Keratinocyte (primary cell): Measurements from ENCODE around the gene DDX27. TPM values are rescaled to one million over a fixed set of nuclear protein-coding genes. Genes with fewer than 3 reads are reported as not detected.

Experiments used
- DNase-seq: peaks from one replicate; pipeline ENCODE4 v3.0.0-alpha.2; 2011; ENCODE audit warnings: low read depth, missing footprints, low spot score
- FAIRE-seq: peaks from 2 replicates; lab custom pipeline; 2011; peaks lifted over from hg19 to GRCh38; lab: Jason Lieb, UNC
- H2AFZ ChIP-seq: 2 replicates; pipeline ENCODE4 v1.6.0; 2012; ENCODE audit warnings: low read length, control low read depth, inconsistent platforms; ENCODE audit not compliant: control insufficient read depth
- H3K27ac ChIP-seq: 2 replicates; pipeline ENCODE4 v1.5.1; 2011; ENCODE audit warnings: low read length; ENCODE audit not compliant: control insufficient read depth, insufficient read depth
- H3K27me3 ChIP-seq: 3 replicates; pipeline ENCODE4 v1.6.0; 2011; ENCODE audit warnings: low read length; ENCODE audit not compliant: control insufficient read depth, insufficient read depth; ENCODE audit errors: extremely low read depth
- H3K36me3 ChIP-seq, 2 experiments: 2 replicates in 1 of 2; 3 replicates in 1 of 2; pipeline ENCODE4 v1.5.1; 2011; ENCODE audit warnings: low read length in 2 of 2, mild to moderate bottlenecking in 1 of 2; ENCODE audit not compliant: control insufficient read depth in 2 of 2, insufficient read depth in 2 of 2; ENCODE audit errors: extremely low read depth in 1 of 2
- H3K4me1 ChIP-seq: 3 replicates; pipeline ENCODE4 v1.5.1; 2011; ENCODE audit warnings: low read length; ENCODE audit not compliant: control insufficient read depth, insufficient read depth; ENCODE audit errors: extremely low read depth
- H3K4me2 ChIP-seq: 3 replicates; pipeline ENCODE4 v1.6.0; 2011; ENCODE audit warnings: low read depth, low read length; ENCODE audit not compliant: control insufficient read depth, insufficient read depth; ENCODE audit errors: extremely low read depth
- H3K4me3 ChIP-seq, 3 experiments: fragments of 200-600 bp in 1 of 3; sonication (generic) in 1 of 3; 2 replicates in 2 of 3; 3 replicates in 1 of 3; pipeline ENCODE4 v1.5.1; 2011 to 2016; ENCODE audit warnings: low read length in 3 of 3, mild to moderate bottlenecking in 3 of 3, control low read depth in 2 of 3, inconsistent platforms in 1 of 3, low read depth in 1 of 3, mixed read lengths in 1 of 3, mixed run types in 1 of 3, moderate library complexity in 1 of 3; ENCODE audit not compliant: control insufficient read depth in 2 of 3, insufficient read depth in 2 of 3; ENCODE audit errors: extremely low read depth in 1 of 3
- H3K79me2 ChIP-seq: 2 replicates; pipeline ENCODE4 v1.6.0; 2012; ENCODE audit warnings: low read length; ENCODE audit not compliant: control insufficient read depth, insufficient read depth
- H3K9ac ChIP-seq: 3 replicates; pipeline ENCODE4 v1.6.0; 2011; ENCODE audit warnings: low read length; ENCODE audit not compliant: control insufficient read depth, insufficient read depth; ENCODE audit errors: extremely low read depth
- H3K9me1 ChIP-seq: 3 replicates; pipeline ENCODE4 v1.6.0; 2011; ENCODE audit warnings: low read length; ENCODE audit not compliant: control insufficient read depth, insufficient read depth; ENCODE audit errors: extremely low read depth
- H3K9me3 ChIP-seq: 2 replicates; pipeline ENCODE4 v1.5.1; 2012; ENCODE audit warnings: low read depth, low read length; ENCODE audit not compliant: control insufficient read depth
- H4K20me1 ChIP-seq: 3 replicates; pipeline ENCODE4 v1.6.0; 2011; ENCODE audit warnings: low read length; ENCODE audit not compliant: control insufficient read depth, insufficient read depth; ENCODE audit errors: extremely low read depth
- EZH2 ChIP-seq: IDR thresholded peaks from one replicate; pipeline ENCODE4 v1.6.1; 2012; ENCODE audit warnings: inconsistent platforms, mild to moderate bottlenecking, low read length, moderate library complexity
- dilution Hi-C: fragments of 300-500 bp; cut with MboI; formaldehyde crosslinking; loops from one replicate; pipeline ENCODE4 v1.7.0; 2020; ENCODE audit warnings: low sequenced_read_pairs; ENCODE audit not compliant: extremely low pct_ligation_motif_present
- polyA plus RNA-seq, 5 experiments: library from polyadenylated mRNA; depleted of rRNA in 3 of 5; stranded (reverse) in 3 of 5; stranded (forward) in 1 of 5; unstranded in 1 of 5; fragments of >200 nt; gene quantifications; 1 replicate in 1 of 5; 2 replicates in 3 of 5; 3 replicates in 1 of 5; pipeline versions ENCODE4 v1.2.1 to v1.2.3, GENCODE V29; 2011 to 2012; ENCODE audit warnings: missing spikeins in 2 of 5, low read depth in 1 of 5, low replicate concordance in 1 of 5
- TF ChIP-seq, protein P1 (sequence below), 3 experiments: IDR thresholded peaks in 1 of 3; conservative IDR thresholded peaks in 1 of 3; optimal IDR thresholded peaks in 1 of 3; 2 replicates in 2 of 3; 3 replicates in 1 of 3; pipeline versions ENCODE3 to v1.5.1; 2011; ENCODE audit warnings: low read length in 3 of 3, mild to moderate bottlenecking in 3 of 3, moderate library complexity in 2 of 3, control low read depth in 1 of 3, inconsistent platforms in 1 of 3; ENCODE audit not compliant: insufficient read depth in 2 of 3; ENCODE audit errors: extremely low read depth in 1 of 3

Gene DDX27
- polyA plus RNA-seq, 1 donor (not counting 4 experiments of a cell fraction or from before 2014, with no cell fraction given), result 34.5 TPM

GRCh38 chr20:49268600-49269365 lies 49.6 kb downstream of the DDX27 start:
- Histone ChIP-seq H3K9me1 (peaks cover 4% of the 10 kb centered on the region), H4K20me1 (peaks cover 27% of the 10 kb centered on the region), H3K4me2 (peak overlapping the region; percentile 2), H3K4me1 (no peaks in the 10 kb centered on the region), H3K27ac (no peak overlapping the region), H3K27me3 (no peaks in the 10 kb centered on the region), H3K9ac (no peak overlapping the region), H2AFZ (no peak overlapping the region), H3K9me3 (no peaks in the 10 kb centered on the region), H3K79me2 (peaks cover 82% of the 10 kb centered on the region), H3K36me3 (peaks cover 35 to 56% of the 10 kb centered on the region in 2 experiments), H3K4me3 (peak overlapping the region in 2 of 3 experiments; percentile 1 to 11)
- FAIRE-seq (no peak), DNase-seq (no peak)
- dilution Hi-C loops, result no loop called here
- TF ChIP-seq, protein P1, sequence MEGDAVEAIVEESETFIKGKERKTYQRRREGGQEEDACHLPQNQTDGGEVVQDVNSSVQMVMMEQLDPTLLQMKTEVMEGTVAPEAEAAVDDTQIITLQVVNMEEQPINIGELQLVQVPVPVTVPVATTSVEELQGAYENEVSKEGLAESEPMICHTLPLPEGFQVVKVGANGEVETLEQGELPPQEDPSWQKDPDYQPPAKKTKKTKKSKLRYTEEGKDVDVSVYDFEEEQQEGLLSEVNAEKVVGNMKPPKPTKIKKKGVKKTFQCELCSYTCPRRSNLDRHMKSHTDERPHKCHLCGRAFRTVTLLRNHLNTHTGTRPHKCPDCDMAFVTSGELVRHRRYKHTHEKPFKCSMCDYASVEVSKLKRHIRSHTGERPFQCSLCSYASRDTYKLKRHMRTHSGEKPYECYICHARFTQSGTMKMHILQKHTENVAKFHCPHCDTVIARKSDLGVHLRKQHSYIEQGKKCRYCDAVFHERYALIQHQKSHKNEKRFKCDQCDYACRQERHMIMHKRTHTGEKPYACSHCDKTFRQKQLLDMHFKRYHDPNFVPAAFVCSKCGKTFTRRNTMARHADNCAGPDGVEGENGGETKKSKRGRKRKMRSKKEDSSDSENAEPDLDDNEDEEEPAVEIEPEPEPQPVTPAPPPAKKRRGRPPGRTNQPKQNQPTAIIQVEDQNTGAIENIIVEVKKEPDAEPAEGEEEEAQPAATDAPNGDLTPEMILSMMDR (optimal IDR thresholded peaks at IDR 0.05 in 1 of 3, IDR thresholded peaks at IDR 0.05 in 1 of 3, conservative IDR thresholded peaks at IDR 0.05 in 1 of 3; ENCODE audit: extremely low read depth in 1 of 3, insufficient read depth in 2 of 3, low read length in 3 of 3), result no peak
- TF ChIP-seq EZH2, result no peak

DNA sequence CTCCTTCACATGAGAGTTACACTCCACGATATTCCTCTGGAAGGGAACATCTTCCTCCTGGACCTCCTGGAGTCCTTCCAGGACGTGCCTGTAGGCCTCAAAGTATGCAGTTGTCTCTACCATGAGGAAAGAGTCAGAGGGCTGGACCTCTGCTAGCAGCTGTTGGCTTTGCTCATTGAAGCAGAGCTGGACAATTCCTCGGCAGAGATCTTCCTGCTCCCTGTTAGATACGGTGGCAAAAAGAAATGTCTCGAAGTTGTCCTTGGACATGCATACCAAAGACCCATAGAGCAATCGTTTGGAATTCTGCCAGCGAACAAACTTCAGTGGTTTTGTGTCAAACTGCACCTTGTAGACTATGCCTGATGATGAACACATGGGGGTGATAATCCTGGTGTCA lies 51.0 kb downstream of the DDX27 start:
- dilution Hi-C loops, result no loop called here
- Histone ChIP-seq H3K79me2 (peaks cover 82% of the 10 kb centered on the region), H3K9me3 (no peaks in the 10 kb centered on the region), H3K9me1 (peaks cover 4% of the 10 kb centered on the region), H3K4me3 (no peak overlapping the region), H3K36me3 (peaks cover 29 to 57% of the 10 kb centered on the region in 2 experiments), H3K4me1 (peaks cover 2% of the 10 kb centered on the region), H2AFZ (no peak overlapping the region), H3K4me2 (no peak overlapping the region), H3K9ac (no peak overlapping the region), H3K27ac (no peak overlapping the region), H3K27me3 (no peaks in the 10 kb centered on the region), H4K20me1 (peaks cover 29% of the 10 kb centered on the region)
- no peak for FAIRE-seq
- DNase-seq, result no peak
- TF ChIP-seq, protein P1 (optimal IDR thresholded peaks at IDR 0.05 in 1 of 3, IDR thresholded peaks at IDR 0.05 in 1 of 3, conservative IDR thresholded peaks at IDR 0.05 in 1 of 3; ENCODE audit: extremely low read depth in 1 of 3, insufficient read depth in 2 of 3, low read length in 3 of 3), result no peak
- TF ChIP-seq EZH2, result no peak
